Mesothelial cell of epicardium (in vitro differentiated cells): ENCODE data around the gene PRRG2. TPM values are rescaled to one million over a fixed set of nuclear protein-coding genes. Genes with fewer than 3 reads are reported as not detected.

ENCODE experiments used
- DNase-seq, 2 experiments: peaks; one replicate each; pipeline ENCODE4 v3.0.0; 2021; ENCODE audit warnings: low spot score in 2 of 2; ENCODE audit not compliant: unreplicated experiment in 2 of 2
- H3K27ac Mint-ChIP-seq: 2 replicates; pipeline ENCODE4 v1.8.0; 2021; ENCODE audit warnings: mixed read lengths
- H3K27me3 Mint-ChIP-seq: 2 replicates; pipeline ENCODE4 v1.8.0; 2021; ENCODE audit warnings: low read depth, mixed read lengths
- H3K36me3 Mint-ChIP-seq: 2 replicates; pipeline ENCODE4 v1.8.0; 2021; ENCODE audit warnings: mixed read lengths
- H3K4me1 Mint-ChIP-seq: 2 replicates; pipeline ENCODE4 v1.8.0; 2021; ENCODE audit warnings: mixed read lengths
- H3K4me3 Mint-ChIP-seq: 2 replicates; pipeline ENCODE4 v1.8.0; 2021; ENCODE audit warnings: mild to moderate bottlenecking, moderate library complexity, mixed read lengths
- H3K9me3 Mint-ChIP-seq: 2 replicates; pipeline ENCODE4 v1.8.0; 2021; ENCODE audit warnings: mixed read lengths
- CTCF ChIP-seq: fragments of 200-600 bp; sonication (generic); IDR thresholded peaks from one replicate; pipeline ENCODE4 v1.5.0; 2021; ENCODE audit warnings: antibody characterized with exemption; ENCODE audit not compliant: unreplicated experiment
- total RNA-seq: library from RNA; stranded (reverse); gene quantifications from 3 replicates; pipeline ENCODE4 v1.2.1, GENCODE V29; 2021

PRRG2 gene
- total RNA-seq, 1 donor from 2014 or later, result 0.87 TPM

GRCh38 chr19:49605605-49606004 is 24.5 kb downstream of the PRRG2 start:
- no peak for DNase-seq
- Mint-ChIP-seq H3K36me3 (peaks cover 30% of the 10 kb centered on the region), H3K4me1 (no peaks in the 10 kb centered on the region), H3K27me3 (no peaks in the 10 kb centered on the region), H3K9me3 (no peaks in the 10 kb centered on the region), H3K4me3 (no peak overlapping the region), H3K27ac (no peak overlapping the region)
- no peak for TF ChIP-seq CTCF

GRCh38 chr19:49609499-49610092 is 28.5 kb downstream of the PRRG2 start:
- no peaks in the 10 kb centered on the region for H3K9me3 Mint-ChIP-seq
- H3K27me3 Mint-ChIP-seq, result no peaks in the 10 kb centered on the region
- H3K36me3 Mint-ChIP-seq, result peaks cover 20% of the 10 kb centered on the region
- no peak overlapping the region for H3K27ac Mint-ChIP-seq
- DNase-seq, result no peak
- no peak for TF ChIP-seq CTCF
- H3K4me3 Mint-ChIP-seq, result no peak overlapping the region
- no peaks in the 10 kb centered on the region for H3K4me1 Mint-ChIP-seq

- H3K27me3 Mint-ChIP-seq, result no peaks in the 10 kb centered on the region
- no peak overlapping the region for H3K4me3 Mint-ChIP-seq
- H3K27ac Mint-ChIP-seq, result peak overlapping the region; percentile 19
- no peak for TF ChIP-seq CTCF
- no peak for DNase-seq
- H3K9me3 Mint-ChIP-seq, result no peaks in the 10 kb centered on the region
- peaks cover 40% of the 10 kb centered on the region for H3K36me3 Mint-ChIP-seq
- no peaks in the 10 kb centered on the region for H3K4me1 Mint-ChIP-seq
These were observed 32.3 kb downstream of the PRRG2 start for GRCh38 chr19:49613374-49613773.

- Mint-ChIP-seq H3K4me1 (no peaks in the 10 kb centered on the region), H3K4me3 (no peak overlapping the region), H3K27ac (no peak overlapping the region), H3K27me3 (no peaks in the 10 kb centered on the region), H3K36me3 (peaks cover 45% of the 10 kb centered on the region), H3K9me3 (no peaks in the 10 kb centered on the region)
- no peak for TF ChIP-seq CTCF
- no peak for DNase-seq
These were observed 33.1 kb downstream of the PRRG2 start for GRCh38 chr19:49614096-49614833.

GRCh38 chr19:49615861-49616260 is 34.7 kb downstream of the PRRG2 start:
- no peak for TF ChIP-seq CTCF
- H3K36me3 Mint-ChIP-seq, result peaks cover 44% of the 10 kb centered on the region
- H3K9me3 Mint-ChIP-seq, result no peaks in the 10 kb centered on the region
- H3K4me3 Mint-ChIP-seq, result no peak overlapping the region
- no peak for DNase-seq
- no peak overlapping the region for H3K27ac Mint-ChIP-seq
- no peaks in the 10 kb centered on the region for H3K27me3 Mint-ChIP-seq
- H3K4me1 Mint-ChIP-seq, result no peaks in the 10 kb centered on the region
